ENCODE data around the gene FBXL14. TPM values are rescaled to one million over a fixed set of nuclear protein-coding genes. Genes with fewer than 3 reads are reported as not detected.

The FBXL14 gene
- 11.3 and 12.8 TPM in 2 replicates for polyA plus RNA-seq (2012; rRNA removed)
- polyA plus RNA-seq (2012; cell fraction: cytosol; rRNA removed): 4.3 and 9.3 TPM in 2 replicates
- 4.7 and 7.0 TPM in 2 replicates for polyA plus RNA-seq (2012; cell fraction: nucleus; rRNA removed)

GRCh38 chr12:1594261-1595025 is at the start of gene FBXL14:
Gene FBXL14 (minus strand): TSS chr12:1594581. CDS start chr12:1594066, 515 bp downstream.
- peak within 1 kb of the TSS; percentile 61 for H3K9ac ChIP-seq
- no peaks in the 10 kb centered on the region for H3K9me2 ChIP-seq
- peaks cover 13% of the 10 kb centered on the region for H3F3A ChIP-seq (replicated peaks; ENCODE audit: insufficient read depth)
- POLR2A ChIA-PET: interaction anchor here (0.7 to 3.1 kb wide), 3 partner anchors 9 to 35 kb away, joined by 4 to 11 read pairs (median 4); partner anchors contain the start of gene WNT5B
- H3K4me1 ChIP-seq (ENCODE audit: control insufficient read depth in 1 of 2, insufficient read depth in 2 of 2, low read depth in 1 of 2, low read length in 1 of 2): peaks cover 30 to 33% of the 10 kb centered on the region in 2 experiments
- 0% methylated on average over 8 of the region's 115 CpGs for WGBS (ENCODE audit: low lambda C conversion rate)
- peaks cover 91% of the 10 kb centered on the region for H3K79me2 ChIP-seq (ENCODE audit: insufficient read depth)
- peak within 1 kb of the TSS; percentile 65 to 95 for H3K27ac ChIP-seq (ENCODE audit: low read depth in 2 of 2, low read length in 1 of 2)
- H3K4me2 ChIP-seq: peak within 1 kb of the TSS; percentile 99
- no peaks in the 10 kb centered on the region for H3K27me3 ChIP-seq (ENCODE audit: insufficient read depth)
- H3K36me3 ChIP-seq (replicated peaks in 1 of 2; ENCODE audit: control insufficient read depth in 1 of 2, insufficient read depth in 2 of 2, low read length in 1 of 2): peaks cover 8 to 14% of the 10 kb centered on the region in 2 experiments
- H3K4me3 ChIP-seq (ENCODE audit: low read depth in 2 of 2, low read length in 1 of 2): peak within 1 kb of the TSS; percentile 76 to 80
- H3K9me3 ChIP-seq: no peaks in the 10 kb centered on the region
- peak within 1 kb of the TSS; percentile 10; the same call in 1 of the 2 replicates for H2AFZ ChIP-seq (ENCODE audit: low read depth)
- peaks cover 42% of the 10 kb centered on the region for H4K20me1 ChIP-seq (ENCODE audit: insufficient read depth)
- peak; percentile 92 for DNase-seq
- CTCF ChIA-PET: interaction anchor here (0.7 to 4.5 kb wide), 5 partner anchors 9 to 40 kb away, joined by 3 to 38 read pairs (median 9); partner anchors contain the start of gene WNT5B
- TF ChIP-seq REST (IDR thresholded peaks at IDR 0.05; ENCODE audit: low read depth, low read length) (no peak), RXRA (IDR thresholded peaks at IDR 0.05; ENCODE audit: borderline replicate concordance, low read depth) (no peak), MAX (IDR thresholded peaks at IDR 0.05; ENCODE audit: low read depth) (peak; percentile 47; the same call in 1 of the 2 replicates), EP300 (IDR thresholded peaks at IDR 0.05; ENCODE audit: borderline replicate concordance in 1 of 2, low read depth in 1 of 2, low read length in 1 of 2) (no peak), MXI1 (IDR thresholded peaks at IDR 0.05; ENCODE audit: low read depth, low read length) (peak; percentile 71), TCF12 (IDR thresholded peaks at IDR 0.05) (no peak), GABPA (IDR thresholded peaks at IDR 0.05; ENCODE audit: low read depth) (peak; percentile 73), ZBTB33 (IDR thresholded peaks at IDR 0.05; ENCODE audit: borderline replicate concordance, low read depth) (no peak), NFIC (IDR thresholded peaks at IDR 0.05; ENCODE audit: borderline replicate concordance) (no peak), YY1 (IDR thresholded peaks at IDR 0.05; ENCODE audit: low read depth) (no peak), FOXM1 (IDR thresholded peaks at IDR 0.05; ENCODE audit: low read depth) (no peak), GATA2 (CRISPR knock-in tag; IDR thresholded peaks at IDR 0.05) (no peak), USF2 (IDR thresholded peaks at IDR 0.05; ENCODE audit: borderline replicate concordance, low read depth, low read length) (0 out of 2 replicates have a peak, but pooled peaks have one; percentile 24), USF1 (IDR thresholded peaks at IDR 0.05; ENCODE audit: borderline replicate concordance, low read depth) (peak; percentile 81; the same call in 1 of the 2 replicates), MEF2A (IDR thresholded peaks at IDR 0.05; ENCODE audit: borderline replicate concordance, low read depth) (no peak), SMC3 (IDR thresholded peaks at IDR 0.05; ENCODE audit: low read depth, low read length) (no peak), CHD2 (IDR thresholded peaks at IDR 0.05; ENCODE audit: low read length, partially characterized antibody) (peak; percentile 43), SIN3A (IDR thresholded peaks at IDR 0.05; ENCODE audit: borderline replicate concordance, low read depth, low read length) (peak; percentile 90; the same call in 1 of the 2 replicates), TEAD4 (IDR thresholded peaks at IDR 0.05; ENCODE audit: borderline replicate concordance, insufficient read depth) (no peak), CTCF (IDR thresholded peaks at IDR 0.05) (no peak), NRF1 (IDR thresholded peaks at IDR 0.05; ENCODE audit: low read depth, low read length) (peak; percentile 32; the same call in 1 of the 2 replicates), EZH2phosphoT487 (IDR thresholded peaks at IDR 0.05; ENCODE audit: borderline replicate concordance, low read depth) (no peak)
